Pancreas (tissue), 10 donors: ENCODE data around the gene DCBLD1. TPM values are rescaled to one million over a fixed set of nuclear protein-coding genes. Genes with fewer than 3 reads are reported as not detected.

ENCODE experiments used
- ATAC-seq, 4 donors: fragments of 200-7000 bp; cut with Tn5 transposase; one replicate each; pipeline versions ENCODE4 v1.8.0 to v1.9.1; 2020; ENCODE audit warnings: mild to moderate bottlenecking in 4 of 4, moderate library complexity in 4 of 4
- DNase-seq, 6 donors: peaks; one replicate each; pipeline ENCODE4 v3.0.0-alpha.2; 2020
- FAIRE-seq: peaks from 2 replicates; lab custom pipeline; 2012; peaks lifted over from hg19 to GRCh38; lab: Jason Lieb, UNC
- H3K27ac ChIP-seq, 4 donors: fragments of 200-600 bp; sonication (generic); 1 replicate in 3 of 4; 2 replicates in 1 of 4; pipeline versions ENCODE4 v1.5.0 to v1.8.0; 2020
- H3K27me3 ChIP-seq, 4 donors: fragments of 200-600 bp; one replicate each; pipeline ENCODE4 v1.8.0; 2021
- H3K36me3 ChIP-seq, 3 donors: fragments of 200-600 bp; sonication (generic) in 1 of 3; one replicate each; pipeline versions ENCODE4 v1.5.0 to v1.8.0; 2020 to 2021
- H3K4me1 ChIP-seq, 3 donors: fragments of 200-600 bp; one replicate each; pipeline ENCODE4 v1.8.0; 2021
- H3K4me3 ChIP-seq, 4 donors: fragments of 200-600 bp; sonication (generic) in 2 of 4; one replicate each; pipeline versions ENCODE4 v1.5.0 to v1.8.0; 2020 to 2021
- H3K9me3 ChIP-seq, 4 donors: fragments of 200-600 bp; one replicate each; pipeline ENCODE4 v1.8.0; 2021
- CTCF ChIP-seq, 4 donors: fragments of 200-600 bp; sonication (generic) in 3 of 4; IDR thresholded peaks; one replicate each; pipeline versions ENCODE4 v1.5.0 to v1.8.0; 2021; ENCODE audit warnings: antibody characterized with exemption in 4 of 4
- WGBS, 2 donors: extraction: QIAGEN DNeasy Blood & Tissue Kit; methylation state at CpG; one replicate each; pipeline ENCODE4 v1.1.7; 2013; 5-methylcytosine and 5-hydroxymethylcytosine counted together
- intact Hi-C, 3 donors: fragments of 100-400 bp; cut with DNase I; formaldehyde crosslinking; loops; one replicate each; pipeline versions ENCODE4 v1.11.1 to v1.14.2; 2022
- polyA plus RNA-seq, 2 donors: library from polyadenylated mRNA; stranded (reverse); fragments of 200-250 nt; gene quantifications; one replicate each; pipeline ENCODE4 v1.2.3, GENCODE V29; 2013
- total RNA-seq, 6 donors: library from RNA; stranded (reverse); fragmentation: NEBNext Ultra II Directional in 4 of 6; extraction: Animal tissue kit (Norgen Biotek cat#: 25700) in 4 of 6; gene quantifications; one replicate each; pipeline versions ENCODE4 v1.2.1 to v1.2.4, GENCODE V29; 2021 to 2023
- donor health status: healthy with polysubstance abuse.
- donor health status: DM: no; HTN: no; CAD: no; lungs with moderate emphysema.
- donor health status: DM: no; HTN: no; CAD: no.
- donor health status: control.
- donor health status: control.
- donor health status: Bipolar disorder and iron deficiency.
- donor health status: DM: yes; HTN: yes; CAD: no.
- donor health status: DM: no; HTN: no; CAD: no.
- donor health status: DM: no; HTN: no; CAD: no.
- donor health status: DM: yes; HTN: yes; CAD: no.

DCBLD1 gene
- total and polyA plus RNA-seq, 8 donors: 4.8 to 12.8 (median 6.4) TPM

DNA sequence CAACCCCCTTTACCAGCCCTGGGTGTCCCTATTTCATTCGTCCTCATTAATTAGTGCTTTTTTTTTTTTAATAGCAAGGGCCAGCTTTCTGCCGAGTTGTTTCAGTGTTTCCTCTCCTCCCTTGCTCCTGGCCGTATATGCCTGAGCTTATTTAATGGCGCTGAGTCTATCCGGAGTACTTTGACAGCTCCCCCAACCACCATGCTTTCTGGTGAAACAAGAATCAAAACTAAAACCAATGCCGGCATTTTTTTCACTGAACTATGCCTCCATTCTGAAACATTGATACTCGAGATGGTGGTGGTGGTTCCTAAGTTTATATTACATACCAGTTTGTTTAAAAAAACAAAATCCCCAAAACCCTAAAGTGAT is 1.2 kb downstream of the DCBLD1 start:
- peak in 1 of 6 donors; percentile 13 for DNase-seq
- Histone ChIP-seq H3K4me1 (peaks cover 7 to 22% (median 16%) of the 10 kb centered on the region in 3 donors), H3K27ac (peak overlapping the region; percentile 71 to 89 (median 80)), H3K36me3 (no peaks in the 10 kb centered on the region), H3K9me3 (no peaks in the 10 kb centered on the region), H3K27me3 (no peaks in the 10 kb centered on the region), H3K4me3 (peak overlapping the region; percentile 39 to 75 (median 59))
- intact Hi-C loops: no loop called here
- 0% methylated on average over 7 of the region's 7 CpGs for WGBS, 2 donors
- no peak for FAIRE-seq
- peak; percentile 7 to 39 (median 24) for ATAC-seq
- TF ChIP-seq CTCF (IDR thresholded peaks at IDR 0.05): no peak

DNA sequence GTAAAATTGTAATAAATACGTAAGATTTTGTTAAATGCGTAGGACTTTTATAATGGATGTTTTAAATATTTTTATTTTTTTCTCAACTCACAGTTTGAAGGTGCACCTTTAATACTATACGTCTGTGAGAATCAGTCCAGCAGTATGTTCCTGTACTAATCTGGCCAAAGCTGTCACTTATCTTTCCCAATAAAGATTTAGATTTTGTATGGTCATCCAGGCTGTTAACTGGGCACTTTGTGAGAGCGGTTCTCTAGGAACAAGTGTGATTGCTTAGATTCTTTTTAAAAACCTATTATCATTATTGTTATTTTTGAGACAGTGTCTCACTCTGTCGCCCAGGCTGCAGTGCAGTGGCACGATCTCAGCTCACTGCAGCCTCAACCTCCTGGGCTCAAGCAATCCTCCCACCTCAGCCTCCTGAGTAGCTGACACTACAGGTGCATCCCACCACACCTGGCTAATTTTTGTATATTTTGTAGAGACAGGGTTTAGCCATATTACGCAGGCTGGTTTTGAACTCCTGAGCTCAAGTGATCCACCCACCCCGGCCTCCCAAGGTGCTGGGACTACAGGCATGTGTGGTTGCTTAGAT is 1.7 kb downstream of the DCBLD1 start:
- no peaks in the 10 kb centered on the region for H3K36me3 ChIP-seq
- intact Hi-C loops: no loop called here
- H3K4me3 ChIP-seq: peak overlapping the region; percentile 39 to 75 (median 59)
- DNase-seq: no peak
- TF ChIP-seq CTCF (IDR thresholded peaks at IDR 0.05): no peak
- ATAC-seq: no peak
- peaks cover 7 to 22% (median 16%) of the 10 kb centered on the region in 3 donors for H3K4me1 ChIP-seq
- 44 to 54% methylated on average over 8 of the region's 8 CpGs for WGBS, 2 donors
- no peaks in the 10 kb centered on the region for H3K9me3 ChIP-seq
- H3K27ac ChIP-seq: peak overlapping the region in 2 of 4 donors; percentile 71 to 89
- FAIRE-seq: no peak
- H3K27me3 ChIP-seq: no peaks in the 10 kb centered on the region

- Histone ChIP-seq H3K27me3 (no peaks in the 10 kb centered on the region), H3K4me1 (peaks cover 7 to 22% (median 16%) of the 10 kb centered on the region in 3 donors), H3K27ac (no peak overlapping the region), H3K9me3 (no peaks in the 10 kb centered on the region), H3K4me3 (no peak overlapping the region), H3K36me3 (no peaks in the 10 kb centered on the region)
- DNase-seq (no peak), FAIRE-seq (no peak), ATAC-seq (no peak)
- intact Hi-C loops: no loop called here
- TF ChIP-seq CTCF (IDR thresholded peaks at IDR 0.05): no peak
Observed at GRCh38 chr6:117485433-117485832, 3.0 kb downstream of the DCBLD1 start.

GRCh38 chr6:117487821-117488220 is 5.3 kb downstream of the DCBLD1 start:
- Histone ChIP-seq H3K4me1 (peaks cover 7 to 22% (median 16%) of the 10 kb centered on the region in 3 donors), H3K27me3 (no peaks in the 10 kb centered on the region), H3K9me3 (no peaks in the 10 kb centered on the region), H3K36me3 (no peaks in the 10 kb centered on the region), H3K4me3 (no peak overlapping the region), H3K27ac (no peak overlapping the region)
- ATAC-seq: no peak
- intact Hi-C loops: no loop called here
- 88 to 93% methylated on average over 7 of the region's 7 CpGs for WGBS, 2 donors
- TF ChIP-seq CTCF (IDR thresholded peaks at IDR 0.05): no peak
- DNase-seq: no peak
- FAIRE-seq: no peak

DNA sequence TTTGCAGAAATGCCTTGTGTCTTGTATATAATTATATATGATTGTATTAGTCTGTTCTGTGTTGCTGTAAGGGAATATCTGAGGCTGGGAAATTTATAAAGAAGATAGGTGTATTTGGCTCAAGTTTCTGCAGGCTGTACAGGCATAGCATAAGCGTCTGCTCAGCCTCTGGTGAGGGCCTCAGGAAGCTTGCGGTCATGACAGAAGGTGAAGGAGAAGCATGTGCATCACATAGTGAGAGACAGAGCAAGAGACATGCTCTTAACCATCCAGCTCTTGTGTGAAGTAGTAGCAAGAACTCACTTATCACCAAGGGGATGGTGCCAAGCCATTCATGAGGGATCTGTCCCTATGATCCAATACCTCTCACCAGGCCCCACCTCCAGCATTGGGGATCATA is 6.5 kb downstream of the DCBLD1 start:
- no peak overlapping the region for H3K4me3 ChIP-seq
- no peak overlapping the region for H3K27ac ChIP-seq
- H3K36me3 ChIP-seq: no peaks in the 10 kb centered on the region
- no peaks in the 10 kb centered on the region for H3K9me3 ChIP-seq
- FAIRE-seq: no peak
- no peak for ATAC-seq
- no peak for TF ChIP-seq CTCF (IDR thresholded peaks at IDR 0.05)
- H3K4me1 ChIP-seq: peaks cover 7 to 22% (median 17%) of the 10 kb centered on the region in 3 donors
- no peaks in the 10 kb centered on the region for H3K27me3 ChIP-seq
- intact Hi-C loops: no loop called here
- no peak for DNase-seq
- WGBS, 2 donors: 94 to 95% methylated on average over 2 of the region's 2 CpGs
